Endodermal cell (in vitro differentiated cells): ENCODE results near the gene VPS11. TPM values are rescaled to one million over a fixed set of nuclear protein-coding genes. Genes with fewer than 3 reads are reported as not detected.

Experiments
- DNase-seq: peaks from one replicate; pipeline ENCODE4 v3.0.0-alpha.2; 2017
- H3K27ac ChIP-seq: 2 replicates; pipeline ENCODE4 v1.5.1; 2013; ENCODE audit warnings: mild to moderate bottlenecking, low read depth, low read length, moderate library complexity
- H3K27me3 ChIP-seq: 2 replicates; pipeline ENCODE4 v1.6.1; 2013; ENCODE audit warnings: mild to moderate bottlenecking, low read length, moderate library complexity; ENCODE audit not compliant: insufficient read depth, control insufficient read depth, poor library complexity, severe bottlenecking
- H3K36me3 ChIP-seq: 2 replicates; pipeline ENCODE4 v1.7.0; 2013; ENCODE audit warnings: mild to moderate bottlenecking, low read length, moderate library complexity; ENCODE audit not compliant: control insufficient read depth, insufficient read depth
- H3K4me1 ChIP-seq: one replicate; pipeline ENCODE4 v1.7.0; 2013; ENCODE audit warnings: low read length; ENCODE audit not compliant: control insufficient read depth, insufficient read depth
- H3K4me3 ChIP-seq: 2 replicates; pipeline ENCODE4 v1.5.1; 2013; ENCODE audit warnings: mild to moderate bottlenecking, low read length, moderate library complexity
- H3K9ac ChIP-seq: 2 replicates; pipeline ENCODE4 v1.6.1; 2013; ENCODE audit warnings: mild to moderate bottlenecking, low read length, moderate library complexity; ENCODE audit not compliant: poor library complexity, severe bottlenecking; ENCODE audit errors: extremely low read depth
- H3K9me3 ChIP-seq: 2 replicates; pipeline ENCODE4 v1.6.1; 2013; ENCODE audit warnings: mild to moderate bottlenecking, low read length, moderate library complexity; ENCODE audit not compliant: control insufficient read depth
- H3K27ac Mint-ChIP-seq: 2 replicates; pipeline ENCODE4 v1.8.0; 2020; ENCODE audit warnings: mixed read lengths
- H3K27me3 Mint-ChIP-seq: 2 replicates; pipeline ENCODE4 v1.8.0; 2021; ENCODE audit warnings: mild to moderate bottlenecking, mixed read lengths; ENCODE audit not compliant: insufficient read depth
- H3K36me3 Mint-ChIP-seq: 2 replicates; pipeline ENCODE4 v1.8.0; 2020; ENCODE audit warnings: low read depth, mixed read lengths
- H3K4me1 Mint-ChIP-seq: 2 replicates; pipeline ENCODE4 v1.8.0; 2020; ENCODE audit warnings: mixed read lengths
- H3K4me3 Mint-ChIP-seq: 2 replicates; pipeline ENCODE4 v1.8.0; 2020; ENCODE audit warnings: mild to moderate bottlenecking, moderate library complexity, mixed read lengths
- H3K9me3 Mint-ChIP-seq: 2 replicates; pipeline ENCODE4 v1.8.0; 2020; ENCODE audit warnings: mild to moderate bottlenecking, mixed read lengths
- WGBS, 2 experiments: methylation state at CpG; one replicate each; pipeline versions ENCODE4 v1.1.5 to v1.1.7; 2013; ENCODE audit warnings: missing lambda C conversion rate in 2 of 2, mixed read lengths in 1 of 2; ENCODE audit not compliant: insufficient coverage in 1 of 2, insufficient read length in 1 of 2; 5-methylcytosine and 5-hydroxymethylcytosine counted together
- total RNA-seq, 2 donors: library from RNA; stranded (reverse); fragmentation: NEBNext Ultra II Directional in 1 of 2; extraction: Animal tissue kit (Norgen Biotek cat#: 25700) in 1 of 2; gene quantifications; 2 replicates in 1 of 2; 3 replicates in 1 of 2; pipeline ENCODE4 v1.2.1, GENCODE V29; 2021
- TF ChIP-seq, protein P1 (sequence below): fragments of 200-600 bp; sonication (generic); conservative IDR thresholded peaks from 2 replicates; pipeline ENCODE4 v1.5.0; 2021; ENCODE audit warnings: antibody characterized with exemption, mild to moderate bottlenecking

VPS11 gene
- total RNA-seq, 2 donors from 2014 or later, result 26.9 to 29.1 TPM

- no peak for DNase-seq
- Histone ChIP-seq H3K27ac (no peak overlapping the region), H3K4me1 (peaks cover 4% of the 10 kb centered on the region), H3K27me3 (peaks cover 18% of the 10 kb centered on the region), H3K4me3 (no peak overlapping the region), H3K9ac (no peak overlapping the region), H3K36me3 (no peaks in the 10 kb centered on the region), H3K9me3 (no peaks in the 10 kb centered on the region)
- Mint-ChIP-seq H3K9me3 (no peaks in the 10 kb centered on the region), H3K4me3 (peak overlapping the region; percentile 62), H3K27ac (no peak overlapping the region), H3K27me3 (peaks cover 21% of the 10 kb centered on the region), H3K36me3 (no peaks in the 10 kb centered on the region), H3K4me1 (peaks cover 16% of the 10 kb centered on the region)
- TF ChIP-seq, protein P1, sequence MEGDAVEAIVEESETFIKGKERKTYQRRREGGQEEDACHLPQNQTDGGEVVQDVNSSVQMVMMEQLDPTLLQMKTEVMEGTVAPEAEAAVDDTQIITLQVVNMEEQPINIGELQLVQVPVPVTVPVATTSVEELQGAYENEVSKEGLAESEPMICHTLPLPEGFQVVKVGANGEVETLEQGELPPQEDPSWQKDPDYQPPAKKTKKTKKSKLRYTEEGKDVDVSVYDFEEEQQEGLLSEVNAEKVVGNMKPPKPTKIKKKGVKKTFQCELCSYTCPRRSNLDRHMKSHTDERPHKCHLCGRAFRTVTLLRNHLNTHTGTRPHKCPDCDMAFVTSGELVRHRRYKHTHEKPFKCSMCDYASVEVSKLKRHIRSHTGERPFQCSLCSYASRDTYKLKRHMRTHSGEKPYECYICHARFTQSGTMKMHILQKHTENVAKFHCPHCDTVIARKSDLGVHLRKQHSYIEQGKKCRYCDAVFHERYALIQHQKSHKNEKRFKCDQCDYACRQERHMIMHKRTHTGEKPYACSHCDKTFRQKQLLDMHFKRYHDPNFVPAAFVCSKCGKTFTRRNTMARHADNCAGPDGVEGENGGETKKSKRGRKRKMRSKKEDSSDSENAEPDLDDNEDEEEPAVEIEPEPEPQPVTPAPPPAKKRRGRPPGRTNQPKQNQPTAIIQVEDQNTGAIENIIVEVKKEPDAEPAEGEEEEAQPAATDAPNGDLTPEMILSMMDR, result no peak
- 81 to 100% methylated on average over 1 to 2 of the region's 2 CpGs for WGBS, 2 experiments
Observed at GRCh38 chr11:119108857-119109221, 41.2 kb downstream of the VPS11 start.

GRCh38 chr11:119109843-119110242 is 42.2 kb downstream of the VPS11 start:
- 96 to 100% methylated on average over 2 to 3 of the region's 3 CpGs for WGBS, 2 experiments
- Mint-ChIP-seq H3K27ac (no peak overlapping the region), H3K4me3 (no peak overlapping the region), H3K27me3 (peaks cover 21% of the 10 kb centered on the region), H3K36me3 (no peaks in the 10 kb centered on the region), H3K4me1 (peaks cover 15% of the 10 kb centered on the region), H3K9me3 (no peaks in the 10 kb centered on the region)
- H3K9me3 ChIP-seq, result no peaks in the 10 kb centered on the region
- TF ChIP-seq, protein P1, result no peak
- no peak overlapping the region for H3K9ac ChIP-seq
- no peak overlapping the region for H3K27ac ChIP-seq
- no peak for DNase-seq
- peaks cover 18% of the 10 kb centered on the region for H3K27me3 ChIP-seq
- H3K4me3 ChIP-seq, result no peak overlapping the region
- H3K36me3 ChIP-seq, result no peaks in the 10 kb centered on the region
- H3K4me1 ChIP-seq, result peaks cover 4% of the 10 kb centered on the region

GRCh38 chr11:119110439-119110838 is 42.8 kb downstream of the VPS11 start:
- TF ChIP-seq, protein P1, result no peak
- Histone ChIP-seq H3K27ac (no peak overlapping the region), H3K9me3 (no peaks in the 10 kb centered on the region), H3K36me3 (no peaks in the 10 kb centered on the region), H3K4me3 (no peak overlapping the region), H3K9ac (no peak overlapping the region), H3K27me3 (peaks cover 18% of the 10 kb centered on the region), H3K4me1 (peaks cover 4% of the 10 kb centered on the region)
- H3K27me3 Mint-ChIP-seq, result peaks cover 21% of the 10 kb centered on the region
- H3K36me3 Mint-ChIP-seq, result peaks cover 4% of the 10 kb centered on the region
- DNase-seq, result no peak
- no peak overlapping the region for H3K27ac Mint-ChIP-seq
- H3K9me3 Mint-ChIP-seq, result no peaks in the 10 kb centered on the region
- WGBS, 2 experiments, result 86 to 88% methylated on average over 9 to 10 of the region's 10 CpGs
- H3K4me1 Mint-ChIP-seq, result peaks cover 15% of the 10 kb centered on the region
- H3K4me3 Mint-ChIP-seq, result no peak overlapping the region
